Activated CD4-positive, alpha-beta T cell treated with anti-CD3 and anti-CD28 coated beads for 48 hours (primary cell): Measurements from ENCODE around the gene ZCCHC3.
"Not testable (repeated sequence)": the region's sequence is repeated elsewhere in the genome, so short reads cannot be mapped to it uniquely, and the experiment has no call there.

Source experiments
- DNase-seq: peaks from one replicate; pipeline ENCODE4 v3.0.0-alpha.2; 2020

The ZCCHC3 gene

DNA sequence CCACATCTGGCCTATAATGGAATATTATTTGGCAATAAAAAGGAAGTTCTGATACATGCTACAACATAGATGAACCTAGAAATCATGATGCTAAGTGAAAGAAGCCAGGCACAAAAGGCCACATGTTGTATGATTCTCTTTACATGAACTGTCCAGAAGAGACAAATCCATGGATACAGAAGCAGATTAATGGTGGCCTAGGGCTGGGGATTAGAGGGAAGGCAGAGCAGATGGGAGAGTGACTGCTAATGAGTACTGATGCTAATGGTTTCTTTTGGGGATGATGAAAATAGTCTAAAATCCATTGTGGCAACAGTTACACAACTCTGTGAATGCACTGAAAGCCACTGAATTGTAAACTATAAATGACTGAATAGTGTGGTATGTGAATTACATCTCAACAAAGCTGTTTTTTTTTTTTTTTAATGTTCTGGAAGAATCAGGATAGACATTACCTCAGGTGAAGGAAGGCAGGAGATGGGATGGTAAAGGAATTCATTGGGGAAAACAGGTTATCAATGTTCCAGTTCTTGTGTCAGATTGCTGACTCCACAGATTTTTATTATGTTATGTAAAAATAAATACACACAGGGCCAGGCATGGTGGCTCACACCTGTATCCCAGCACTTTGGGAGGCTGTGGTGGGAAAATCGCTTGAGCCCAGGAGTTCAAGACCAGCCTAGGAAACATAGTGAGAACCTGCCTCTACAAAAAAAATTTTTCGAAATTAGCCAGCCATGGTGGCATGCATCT lies 19.1 kb downstream of the ZCCHC3 start:
- DNase-seq: no peak

GRCh38 chr20:324177-325044 lies 27.0 kb downstream of the ZCCHC3 start:
- peak; percentile 94 for DNase-seq

DNA sequence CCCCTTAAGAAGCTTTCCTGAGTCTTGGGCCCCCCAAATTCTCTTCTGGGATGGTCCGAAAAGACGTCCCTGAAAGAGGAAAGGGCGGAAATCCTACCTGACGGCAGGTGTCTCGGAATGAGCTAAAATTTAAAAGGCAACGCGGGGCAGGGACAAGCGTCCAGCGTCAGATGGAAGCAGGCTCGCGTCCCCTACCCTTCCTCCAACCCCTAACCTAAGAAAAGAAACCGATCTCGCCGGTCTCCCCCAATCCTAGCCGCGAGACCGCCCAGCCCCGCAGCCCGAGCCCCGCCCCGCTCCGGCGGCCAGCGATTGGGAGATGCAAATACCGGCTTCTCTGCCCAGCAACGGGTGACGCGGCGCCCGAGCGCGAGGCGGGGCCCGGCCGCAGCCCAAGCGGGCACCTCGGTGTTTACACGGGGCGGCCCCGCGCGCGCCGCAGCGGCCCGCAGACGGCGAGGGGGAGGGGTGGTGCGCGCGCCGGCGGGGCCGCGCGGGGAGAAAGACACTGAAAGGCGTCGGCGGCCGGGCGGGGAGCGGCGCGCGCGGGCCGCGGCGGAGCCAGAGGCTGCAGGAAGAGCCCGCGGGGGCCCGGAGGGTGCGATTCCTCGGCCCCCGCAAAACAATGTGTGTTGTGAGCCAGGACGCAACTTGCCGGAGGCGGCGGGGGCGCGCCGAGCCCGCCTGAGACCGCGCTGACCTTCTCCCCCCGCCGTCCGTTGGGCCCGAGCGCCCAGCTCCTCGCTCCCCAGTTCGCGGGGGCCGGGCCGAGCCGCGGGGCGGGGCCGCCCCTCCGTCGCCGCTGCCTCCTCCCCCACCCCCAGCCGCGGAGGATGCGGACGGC lies 27.9 kb downstream of the ZCCHC3 start, which contains the start of gene SOX12:
TSS of gene SOX12 (plus strand) at position 508 of the 844 bp plus-strand sequence. CDS start 373 bp downstream, outside the sequence.
- DNase-seq: peak; percentile 99

DNA sequence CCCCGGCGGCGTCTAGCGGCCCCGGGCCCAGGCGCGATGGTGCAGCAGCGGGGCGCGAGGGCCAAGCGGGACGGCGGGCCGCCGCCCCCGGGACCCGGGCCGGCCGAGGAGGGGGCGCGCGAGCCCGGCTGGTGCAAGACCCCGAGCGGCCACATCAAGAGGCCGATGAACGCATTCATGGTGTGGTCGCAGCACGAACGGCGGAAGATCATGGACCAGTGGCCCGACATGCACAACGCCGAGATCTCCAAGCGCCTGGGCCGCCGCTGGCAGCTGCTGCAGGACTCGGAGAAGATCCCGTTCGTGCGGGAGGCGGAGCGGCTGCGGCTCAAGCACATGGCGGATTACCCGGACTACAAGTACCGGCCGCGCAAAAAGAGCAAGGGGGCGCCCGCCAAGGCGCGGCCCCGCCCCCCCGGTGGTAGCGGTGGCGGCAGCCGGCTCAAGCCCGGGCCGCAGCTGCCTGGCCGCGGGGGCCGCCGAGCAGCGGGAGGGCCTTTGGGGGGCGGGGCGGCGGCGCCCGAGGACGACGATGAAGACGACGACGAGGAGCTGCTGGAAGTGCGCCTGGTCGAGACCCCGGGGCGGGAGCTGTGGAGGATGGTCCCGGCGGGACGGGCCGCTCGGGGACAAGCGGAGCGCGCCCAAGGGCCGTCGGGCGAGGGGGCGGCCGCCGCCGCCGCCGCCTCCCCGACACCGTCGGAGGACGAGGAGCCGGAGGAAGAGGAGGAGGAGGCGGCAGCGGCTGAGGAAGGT lies 28.7 kb downstream of the ZCCHC3 start:
- peak; percentile 71 for DNase-seq

DNA sequence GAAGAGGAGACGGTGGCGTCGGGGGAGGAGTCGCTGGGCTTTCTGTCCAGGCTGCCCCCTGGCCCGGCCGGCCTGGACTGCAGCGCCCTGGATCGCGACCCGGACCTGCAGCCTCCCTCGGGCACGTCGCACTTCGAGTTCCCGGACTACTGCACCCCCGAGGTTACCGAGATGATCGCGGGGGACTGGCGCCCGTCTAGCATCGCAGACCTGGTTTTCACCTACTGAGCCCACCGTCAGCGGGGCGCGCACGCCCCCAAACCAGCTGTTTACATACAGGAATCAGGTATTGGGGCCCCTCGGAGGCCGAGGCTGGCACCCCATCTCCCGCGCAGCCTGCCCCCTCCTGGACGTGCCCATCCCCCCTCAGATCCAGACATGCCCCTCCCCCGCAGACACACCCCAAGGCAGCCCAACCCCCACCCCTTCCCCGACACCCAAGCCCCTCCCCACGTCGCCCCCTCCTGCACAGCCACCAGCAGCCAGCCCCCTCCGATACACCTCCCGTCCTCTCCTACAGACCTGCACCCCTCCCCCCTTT lies 29.3 kb downstream of the ZCCHC3 start:
- no peak for DNase-seq

GRCh38 chr20:327186-328026 lies 30.0 kb downstream of the ZCCHC3 start:
- DNase-seq: peak; percentile 82

DNA sequence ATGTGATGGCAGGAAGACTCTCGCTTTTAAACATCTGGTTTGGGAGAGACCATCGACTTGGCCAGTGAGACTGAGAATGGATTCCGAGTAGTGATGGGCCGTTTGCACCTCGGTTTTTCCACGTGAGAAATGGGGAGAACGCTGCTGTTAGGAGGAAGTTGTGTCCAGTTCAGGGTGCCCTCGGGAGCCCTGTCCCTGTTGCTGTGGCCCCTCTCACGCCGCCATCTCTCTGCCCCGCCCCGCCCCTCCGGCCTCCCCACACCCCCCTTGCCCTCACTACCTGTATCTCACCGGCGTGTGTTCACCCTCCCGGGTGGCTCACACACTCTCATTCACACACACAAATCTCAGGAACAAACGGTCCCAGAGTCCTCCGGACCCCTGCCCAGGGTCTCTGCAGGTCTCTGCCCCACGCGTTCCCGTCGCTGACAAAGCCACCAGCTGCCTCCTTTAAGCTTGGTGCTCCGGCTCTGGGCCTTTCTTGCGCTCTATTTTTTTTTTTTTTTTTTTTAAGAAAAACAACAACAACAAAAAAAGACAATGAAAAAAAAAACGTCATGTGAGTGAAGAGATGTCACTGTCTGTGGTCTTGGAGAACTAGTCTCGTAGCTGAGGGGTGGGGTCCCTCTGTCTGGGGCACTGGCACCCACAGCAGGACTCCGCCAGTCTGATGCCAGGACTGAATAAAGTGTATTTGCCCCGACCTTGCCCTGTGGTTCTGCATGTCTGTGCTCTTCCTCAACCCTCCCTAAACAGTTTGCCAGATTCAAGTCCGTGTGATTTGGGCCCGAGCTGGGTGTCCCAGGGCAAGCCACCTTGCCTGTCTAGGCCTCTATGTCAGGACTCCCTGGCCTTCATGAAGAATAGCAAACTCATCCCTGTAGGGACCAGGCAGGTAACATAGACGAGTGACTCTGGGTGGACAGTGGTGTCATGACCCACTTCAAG lies 30.9 kb downstream of the ZCCHC3 start:
- no peak for DNase-seq

GRCh38 chr20:328975-329695 lies 31.8 kb downstream of the ZCCHC3 start:
- no peak for DNase-seq

GRCh38 chr20:329851-330232 lies 32.5 kb downstream of the ZCCHC3 start:
- no peak for DNase-seq

GRCh38 chr20:330233-331149 lies 33.1 kb downstream of the ZCCHC3 start:
- peak; percentile 73 for DNase-seq

DNA sequence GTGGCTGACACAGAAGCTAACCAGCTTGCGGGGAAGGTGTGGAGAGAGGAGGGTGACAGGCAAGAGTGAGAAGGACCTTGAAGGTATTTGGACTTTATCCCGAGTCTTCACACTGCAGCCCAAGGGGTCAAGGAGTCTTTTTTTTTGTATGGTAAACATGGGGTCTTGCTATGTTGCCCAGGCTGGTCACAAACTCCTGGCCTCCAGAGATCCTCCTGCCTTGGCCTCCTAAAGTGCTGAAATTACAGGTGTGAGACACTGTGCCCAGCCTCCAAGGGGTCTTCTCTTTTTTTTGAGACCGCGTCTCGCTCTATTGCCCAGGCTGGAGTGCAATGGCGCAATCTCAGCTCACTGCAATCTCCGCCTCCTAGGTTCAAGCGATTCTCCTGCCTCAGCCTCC lies 37.2 kb downstream of the ZCCHC3 start:
- DNase-seq: no peak

GRCh38 chr20:336040-336439 lies 38.7 kb downstream of the ZCCHC3 start:
- not testable (repeated sequence) for DNase-seq

GRCh38 chr20:341682-342081 lies 44.3 kb downstream of the ZCCHC3 start:
- DNase-seq: peak; percentile 81

- no peak for DNase-seq
Observed at GRCh38 chr20:343107-343506, 45.7 kb downstream of the ZCCHC3 start.

DNA sequence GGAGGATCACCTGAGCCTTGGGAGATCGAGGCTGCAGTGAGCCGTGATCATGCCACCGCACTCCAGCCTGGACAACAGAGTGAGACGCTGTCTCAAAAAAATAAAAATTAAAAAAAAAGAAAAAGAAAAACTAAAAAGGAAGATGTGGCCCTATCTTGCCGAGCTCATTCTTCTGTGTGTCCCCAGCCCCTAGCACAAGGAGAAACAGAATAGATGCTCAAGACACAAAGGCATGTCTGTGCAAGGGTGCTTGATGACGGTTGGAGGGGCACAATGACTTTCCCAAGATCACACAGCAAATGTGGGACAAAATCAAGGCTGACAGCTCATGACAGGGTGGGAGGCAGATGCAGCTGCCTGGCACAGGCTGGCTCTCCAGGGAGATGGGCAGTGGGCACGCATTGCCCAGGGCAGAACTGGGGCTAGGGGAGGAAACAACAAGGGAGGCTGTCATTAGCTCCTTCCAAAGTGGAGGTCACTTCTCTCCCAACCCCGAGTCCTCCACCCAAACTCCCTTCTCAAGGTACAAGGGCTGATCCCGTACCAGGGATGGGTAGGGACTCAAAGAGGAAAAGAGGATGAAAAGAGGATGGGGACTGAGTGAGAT lies 48.8 kb downstream of the ZCCHC3 start:
- DNase-seq: no peak

DNA sequence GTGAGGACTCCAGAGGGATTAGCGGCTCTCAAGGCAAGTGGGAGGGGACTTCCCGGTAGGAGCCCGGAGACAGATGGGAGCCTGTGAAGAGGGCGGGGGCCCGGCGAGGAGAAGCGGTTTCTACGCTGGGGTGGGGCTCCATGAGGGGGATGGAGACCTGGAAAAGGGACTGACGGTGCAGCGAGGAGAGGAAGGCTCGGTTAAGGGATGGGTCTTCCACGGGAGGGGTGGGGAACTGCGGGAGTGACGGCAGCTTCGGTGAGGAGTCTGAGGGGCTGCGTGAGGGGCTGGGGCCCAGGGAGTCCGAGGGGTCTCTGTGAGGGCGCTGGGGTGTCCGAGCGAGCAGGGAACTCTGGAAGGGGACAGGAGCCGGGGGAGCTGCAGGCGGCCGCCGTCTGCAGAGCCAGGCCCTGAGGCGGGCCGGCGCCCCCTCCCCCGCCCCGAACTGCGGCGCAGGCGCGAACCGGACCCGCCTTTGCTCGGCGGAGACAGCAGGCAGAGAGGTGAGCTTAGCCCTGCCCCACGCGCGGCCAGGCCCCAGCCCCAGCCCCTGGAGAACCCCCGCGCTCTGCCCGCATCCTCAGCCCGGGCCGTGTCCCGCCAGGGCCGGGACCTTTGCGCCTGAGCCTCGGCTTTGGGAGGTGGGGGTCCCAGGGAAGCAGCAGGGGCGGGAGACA lies 49.4 kb downstream of the ZCCHC3 start, which contains the start of gene NRSN2:
TSS of gene NRSN2 (plus strand) at position 472 of the 677 bp plus-strand sequence. CDS start 2,533 bp downstream, outside the sequence.
- DNase-seq: peak; percentile 53

DNA sequence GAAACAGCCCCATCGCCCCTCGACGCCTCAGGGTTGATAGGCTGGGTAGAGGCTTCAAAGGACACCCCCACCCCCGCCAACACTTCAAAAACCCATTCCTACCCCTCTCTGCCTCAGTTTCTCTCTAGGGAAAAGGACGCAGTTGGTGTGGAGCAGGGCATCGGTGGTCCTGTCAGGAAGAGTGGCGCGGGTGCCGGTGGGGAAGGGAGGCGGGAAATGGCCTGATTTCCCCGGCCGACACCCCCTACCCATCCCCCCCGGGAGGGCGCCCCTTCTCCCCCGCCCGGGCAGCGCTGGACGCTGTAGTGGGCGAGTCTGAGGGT lies 49.9 kb downstream of the ZCCHC3 start:
- no peak for DNase-seq
